Osteoblast (primary cell): ENCODE data around the gene NOL6. TPM values are rescaled to one million over a fixed set of nuclear protein-coding genes. Genes with fewer than 3 reads are reported as not detected.
A peak's percentile ranks its signal among the peaks of the same experiment; 100 is the strongest.

Experiments
- DNase-seq: peaks from one replicate; pipeline ENCODE4 v3.0.0; 2011; ENCODE audit warnings: low spot score, mixed read lengths; ENCODE audit not compliant: insufficient read length; ENCODE audit errors: missing footprints
- H2AFZ ChIP-seq: 2 replicates; pipeline ENCODE4 v1.6.0; 2011; ENCODE audit warnings: mild to moderate bottlenecking, low read length
- H3K27ac ChIP-seq: 2 replicates; pipeline ENCODE4 v1.5.1; 2011; ENCODE audit warnings: mild to moderate bottlenecking, low read depth, low read length, moderate library complexity
- H3K27me3 ChIP-seq: 2 replicates; pipeline ENCODE4 v1.6.0; 2012; ENCODE audit warnings: mild to moderate bottlenecking, control low read depth, inconsistent platforms, low read length, moderate library complexity; ENCODE audit not compliant: insufficient read depth
- H3K36me3 ChIP-seq: 2 replicates; pipeline ENCODE4 v1.5.1; 2011; ENCODE audit warnings: mild to moderate bottlenecking, low read length, control low read depth, moderate library complexity; ENCODE audit not compliant: insufficient read depth
- H3K4me1 ChIP-seq: 2 replicates; pipeline ENCODE4 v1.5.1; 2011; ENCODE audit warnings: mild to moderate bottlenecking, low read length, control low read depth, moderate library complexity; ENCODE audit not compliant: insufficient read depth
- H3K4me2 ChIP-seq: 2 replicates; pipeline ENCODE4 v1.6.0; 2011; ENCODE audit warnings: mild to moderate bottlenecking, low read length; ENCODE audit not compliant: insufficient read depth
- H3K4me3 ChIP-seq: fragments of 200-600 bp; sonication (generic); 3 replicates; pipeline ENCODE4 v1.5.1; 2012; ENCODE audit warnings: mild to moderate bottlenecking, low read length, inconsistent platforms; ENCODE audit not compliant: insufficient read depth
- H3K79me2 ChIP-seq: 2 replicates; pipeline ENCODE4 v1.6.0; 2012; ENCODE audit warnings: mild to moderate bottlenecking, low read length, control low read depth, inconsistent platforms; ENCODE audit not compliant: insufficient read depth
- H3K9me3 ChIP-seq: 2 replicates; pipeline ENCODE4 v1.5.1; 2011; ENCODE audit warnings: low read depth, low read length, control low read depth
- H4K20me1 ChIP-seq: 2 replicates; pipeline ENCODE4 v1.6.0; 2012; ENCODE audit warnings: mild to moderate bottlenecking, low read length, control low read depth; ENCODE audit not compliant: insufficient read depth
- total RNA-seq: library from RNA; depleted of rRNA; stranded (reverse); fragments of >200 nt; gene quantifications from 2 replicates; pipeline ENCODE4 v1.2.3, GENCODE V29; 2012
- TF ChIP-seq, protein P1 (sequence below): IDR thresholded peaks from 2 replicates; pipeline ENCODE4 v1.5.1; 2011; ENCODE audit warnings: mild to moderate bottlenecking, low read depth, low read length, moderate library complexity; ENCODE audit errors: extremely low read depth

NOL6 gene
- total RNA-seq, 1 donor = 23.5 TPM

DNA sequence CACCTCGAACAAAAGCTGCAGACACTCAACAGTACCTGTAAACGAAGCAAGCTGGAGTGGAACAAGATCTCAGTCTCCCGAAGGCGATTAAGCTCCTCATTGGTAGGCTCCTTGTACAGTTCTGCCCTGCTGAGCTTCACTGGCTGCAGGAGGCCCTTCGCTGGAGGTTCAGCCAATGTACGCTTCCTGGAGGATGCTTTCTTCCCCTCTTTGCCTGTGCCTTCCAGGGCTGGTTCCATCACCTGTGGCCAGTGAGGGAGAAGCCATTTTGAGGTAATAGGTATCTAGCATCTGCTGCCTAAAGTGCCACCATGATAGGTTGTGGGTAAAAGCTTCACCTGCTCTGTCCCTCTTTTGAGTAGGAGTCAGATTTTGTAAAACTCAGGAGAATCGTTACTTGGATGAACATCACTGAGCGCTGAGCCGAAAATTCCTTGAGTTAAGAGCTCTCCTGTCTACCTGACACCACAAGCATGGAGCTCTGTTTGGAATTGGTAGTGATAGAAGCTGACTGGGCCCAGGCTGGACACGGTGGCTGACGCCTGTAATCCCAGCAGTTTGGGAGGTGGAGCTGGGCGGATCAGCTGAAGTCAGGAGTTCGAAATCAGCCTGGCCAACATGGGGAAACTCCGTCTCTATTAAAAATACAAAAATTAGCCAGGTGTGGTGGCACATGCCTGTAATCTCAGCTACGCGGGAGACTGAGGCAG, 1.4 kb downstream of the NOL6 start:
- Histone ChIP-seq H3K9me3 (no peaks in the 10 kb centered on the region), H3K36me3 (peaks cover 47% of the 10 kb centered on the region), H2AFZ (no peak overlapping the region), H3K79me2 (peaks cover 28% of the 10 kb centered on the region), H4K20me1 (peaks cover 10% of the 10 kb centered on the region), H3K4me1 (peaks cover 13% of the 10 kb centered on the region), H3K27me3 (no peaks in the 10 kb centered on the region), H3K4me3 (peak overlapping the region; percentile 87), H3K4me2 (peak overlapping the region; percentile 92), H3K27ac (peak overlapping the region; percentile 9)
- DNase-seq = no peak
- TF ChIP-seq, protein P1, sequence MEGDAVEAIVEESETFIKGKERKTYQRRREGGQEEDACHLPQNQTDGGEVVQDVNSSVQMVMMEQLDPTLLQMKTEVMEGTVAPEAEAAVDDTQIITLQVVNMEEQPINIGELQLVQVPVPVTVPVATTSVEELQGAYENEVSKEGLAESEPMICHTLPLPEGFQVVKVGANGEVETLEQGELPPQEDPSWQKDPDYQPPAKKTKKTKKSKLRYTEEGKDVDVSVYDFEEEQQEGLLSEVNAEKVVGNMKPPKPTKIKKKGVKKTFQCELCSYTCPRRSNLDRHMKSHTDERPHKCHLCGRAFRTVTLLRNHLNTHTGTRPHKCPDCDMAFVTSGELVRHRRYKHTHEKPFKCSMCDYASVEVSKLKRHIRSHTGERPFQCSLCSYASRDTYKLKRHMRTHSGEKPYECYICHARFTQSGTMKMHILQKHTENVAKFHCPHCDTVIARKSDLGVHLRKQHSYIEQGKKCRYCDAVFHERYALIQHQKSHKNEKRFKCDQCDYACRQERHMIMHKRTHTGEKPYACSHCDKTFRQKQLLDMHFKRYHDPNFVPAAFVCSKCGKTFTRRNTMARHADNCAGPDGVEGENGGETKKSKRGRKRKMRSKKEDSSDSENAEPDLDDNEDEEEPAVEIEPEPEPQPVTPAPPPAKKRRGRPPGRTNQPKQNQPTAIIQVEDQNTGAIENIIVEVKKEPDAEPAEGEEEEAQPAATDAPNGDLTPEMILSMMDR = no peak

DNA sequence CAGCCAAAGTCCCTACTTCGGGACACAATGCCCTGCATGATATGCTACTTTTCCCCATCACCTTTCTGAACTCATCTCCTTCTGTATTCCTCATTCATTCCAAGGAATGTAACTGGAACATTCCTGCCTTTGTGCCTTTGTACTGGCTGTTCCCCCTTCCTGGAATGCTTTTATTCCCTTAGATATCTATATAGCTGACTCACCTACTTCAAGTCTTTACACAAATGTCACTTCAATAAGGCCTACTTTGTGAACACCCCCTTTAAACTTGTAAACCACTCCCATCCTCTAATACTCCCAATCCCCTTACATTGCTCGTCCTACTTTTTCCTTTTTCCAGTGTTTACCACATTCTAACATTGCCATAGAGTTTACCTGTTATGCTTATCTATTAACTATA, 2.4 kb downstream of the NOL6 start:
- Histone ChIP-seq H3K36me3 (peaks cover 56% of the 10 kb centered on the region), H3K4me1 (peaks cover 13% of the 10 kb centered on the region), H3K4me3 (no peak overlapping the region), H2AFZ (no peak overlapping the region), H3K27me3 (no peaks in the 10 kb centered on the region), H3K9me3 (no peaks in the 10 kb centered on the region), H3K4me2 (peak overlapping the region; percentile 1), H3K79me2 (peaks cover 28% of the 10 kb centered on the region), H3K27ac (no peak overlapping the region), H4K20me1 (peaks cover 10% of the 10 kb centered on the region)
- TF ChIP-seq, protein P1 = no peak
- DNase-seq = no peak

DNA sequence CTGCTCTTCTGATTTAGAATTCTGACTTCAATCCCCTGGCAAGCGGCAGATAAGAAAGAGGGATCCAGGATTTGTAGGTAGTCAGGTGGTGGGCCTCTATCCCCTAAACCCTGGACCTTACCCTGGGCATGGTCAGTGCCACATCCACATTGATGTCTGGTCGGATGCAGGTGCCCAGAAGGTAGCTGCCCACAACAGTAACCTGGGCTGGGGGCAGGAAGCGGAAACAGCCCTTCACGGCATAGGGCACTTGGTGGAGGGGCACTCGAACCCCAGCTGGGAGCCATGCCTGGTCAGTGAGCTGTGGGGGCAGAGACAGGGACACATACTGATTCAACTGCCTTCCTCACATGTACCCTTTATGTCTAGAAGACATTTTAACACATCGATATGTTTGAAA, 3.8 kb downstream of the NOL6 start:
- H3K27ac ChIP-seq = no peak overlapping the region
- H4K20me1 ChIP-seq = peaks cover 10% of the 10 kb centered on the region
- H3K27me3 ChIP-seq = no peaks in the 10 kb centered on the region
- no peak overlapping the region for H3K4me2 ChIP-seq
- no peaks in the 10 kb centered on the region for H3K9me3 ChIP-seq
- H3K4me1 ChIP-seq = peaks cover 13% of the 10 kb centered on the region
- no peak overlapping the region for H3K4me3 ChIP-seq
- peaks cover 71% of the 10 kb centered on the region for H3K36me3 ChIP-seq
- peak; percentile 82 for DNase-seq
- no peak overlapping the region for H2AFZ ChIP-seq
- TF ChIP-seq, protein P1 = no peak
- H3K79me2 ChIP-seq = peaks cover 28% of the 10 kb centered on the region

DNA sequence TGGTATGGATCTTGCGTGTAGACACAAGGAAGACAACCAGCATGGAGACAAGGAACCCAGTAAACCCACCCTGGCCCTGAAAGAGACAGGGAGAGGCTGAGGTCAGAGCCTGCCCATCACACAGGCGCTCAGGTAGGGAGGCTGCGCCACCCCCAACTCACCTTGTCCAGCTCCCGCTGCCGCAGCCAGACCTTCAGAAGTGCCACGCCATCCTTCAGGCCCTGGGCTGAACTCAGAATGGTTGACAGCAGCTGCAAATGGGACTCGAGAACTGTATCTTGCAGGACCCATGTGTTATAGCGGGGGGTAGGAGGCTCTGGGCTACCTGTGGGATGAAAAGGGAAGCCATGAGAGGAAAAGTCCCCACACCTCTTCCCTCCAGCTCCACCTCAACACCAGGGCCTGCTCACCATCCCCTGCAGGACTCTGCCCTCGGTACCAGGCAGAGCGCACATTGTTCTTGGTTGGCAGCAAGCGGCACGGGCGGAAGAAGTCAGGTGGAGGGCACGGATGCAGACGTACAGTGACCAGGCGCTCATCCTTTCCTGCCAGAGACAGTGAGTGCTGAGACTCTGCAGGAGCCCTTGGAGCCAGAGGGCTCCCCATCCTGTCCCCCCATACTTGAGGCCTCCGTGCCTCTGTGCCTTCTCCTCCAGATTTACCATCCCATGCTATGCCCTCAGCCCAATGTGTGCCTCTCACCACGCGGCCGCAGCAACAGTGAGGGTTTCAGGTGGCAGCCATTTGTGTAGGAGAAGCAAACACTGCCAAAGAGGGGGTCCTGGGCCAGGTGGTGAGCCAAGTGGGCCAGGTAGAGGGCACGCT, 4.7 kb downstream of the NOL6 start:
- Histone ChIP-seq H3K27ac (no peak overlapping the region), H3K9me3 (no peaks in the 10 kb centered on the region), H3K4me2 (no peak overlapping the region), H4K20me1 (peaks cover 10% of the 10 kb centered on the region), H3K4me1 (peaks cover 13% of the 10 kb centered on the region), H3K36me3 (peaks cover 79% of the 10 kb centered on the region), H3K4me3 (no peak overlapping the region), H2AFZ (no peak overlapping the region), H3K79me2 (peaks cover 28% of the 10 kb centered on the region), H3K27me3 (no peaks in the 10 kb centered on the region)
- TF ChIP-seq, protein P1 = no peak
- DNase-seq = peak; percentile 54
